ENCODE results near the gene FNDC3A.

GRCh38 chr13:49020940-49021553 lies 45.3 kb downstream of the FNDC3A start:
- TF ChIP-seq POLR2AphosphoS5 (IDR thresholded peaks at IDR 0.05; ENCODE audit: control insufficient read depth, insufficient read depth, low read depth, low read length) (no peak), CTCF (IDR thresholded peaks at IDR 0.05 in 2 of 3, conservative IDR thresholded peaks at IDR 0.05 in 1 of 3; ENCODE audit: insufficient read depth in 2 of 3, low read depth in 1 of 3, low read length in 3 of 3) (no peak), LEF1 (IDR thresholded peaks at IDR 0.05) (no peak), NCOR1 (IDR thresholded peaks at IDR 0.05) (no peak), SP1 (CRISPR knock-in tag; IDR thresholded peaks at IDR 0.05) (no peak), KDM1A (IDR thresholded peaks at IDR 0.05) (no peak), RBBP5 (IDR thresholded peaks at IDR 0.05; ENCODE audit: borderline replicate concordance, insufficient read depth, low read length, poor library complexity, severe bottlenecking) (no peak), TSHZ1 (CRISPR knock-in tag; IDR thresholded peaks at IDR 0.05) (no peak), CBX5 (IDR thresholded peaks at IDR 0.05; ENCODE audit: borderline replicate concordance, low read depth) (no peak)
